ENCODE results near the gene LANCL2.
"Not testable (repeated sequence)": the region's sequence is repeated elsewhere in the genome, so short reads cannot be mapped to it uniquely, and the experiment has no call there.

The LANCL2 gene

GRCh38 chr7:55415173-55415778 lies 50.1 kb downstream of the LANCL2 start:
- H3K9ac ChIP-seq (ENCODE audit: low read length) = no peak overlapping the region
- no peak overlapping the region for H2AFZ ChIP-seq (ENCODE audit: low read depth, low read length, severe bottlenecking)
- no peak overlapping the region for H3K4me3 ChIP-seq (ENCODE audit: insufficient read depth, low read length, poor library complexity, severe bottlenecking)
- no peaks in the 10 kb centered on the region for H3K9me2 ChIP-seq (replicated peaks; ENCODE audit: insufficient read depth, low read length)
- no peaks in the 10 kb centered on the region for H4K20me1 ChIP-seq (ENCODE audit: low read depth, low read length)
- H3K9me3 ChIP-seq (ENCODE audit: insufficient read depth, low read length) = no peaks in the 10 kb centered on the region
- H3K27ac ChIP-seq (ENCODE audit: low read depth, low read length) = no peak overlapping the region
- no peaks in the 10 kb centered on the region for H3K79me2 ChIP-seq (ENCODE audit: insufficient read depth, low read length)
- H3K4me2 ChIP-seq (ENCODE audit: low read depth, low read length, poor library complexity, severe bottlenecking) = no peak overlapping the region
- no peak for TF ChIP-seq EZH2phosphoT487 (conservative IDR thresholded peaks at IDR 0.05; ENCODE audit: low read length)
- TF ChIP-seq, protein P1, sequence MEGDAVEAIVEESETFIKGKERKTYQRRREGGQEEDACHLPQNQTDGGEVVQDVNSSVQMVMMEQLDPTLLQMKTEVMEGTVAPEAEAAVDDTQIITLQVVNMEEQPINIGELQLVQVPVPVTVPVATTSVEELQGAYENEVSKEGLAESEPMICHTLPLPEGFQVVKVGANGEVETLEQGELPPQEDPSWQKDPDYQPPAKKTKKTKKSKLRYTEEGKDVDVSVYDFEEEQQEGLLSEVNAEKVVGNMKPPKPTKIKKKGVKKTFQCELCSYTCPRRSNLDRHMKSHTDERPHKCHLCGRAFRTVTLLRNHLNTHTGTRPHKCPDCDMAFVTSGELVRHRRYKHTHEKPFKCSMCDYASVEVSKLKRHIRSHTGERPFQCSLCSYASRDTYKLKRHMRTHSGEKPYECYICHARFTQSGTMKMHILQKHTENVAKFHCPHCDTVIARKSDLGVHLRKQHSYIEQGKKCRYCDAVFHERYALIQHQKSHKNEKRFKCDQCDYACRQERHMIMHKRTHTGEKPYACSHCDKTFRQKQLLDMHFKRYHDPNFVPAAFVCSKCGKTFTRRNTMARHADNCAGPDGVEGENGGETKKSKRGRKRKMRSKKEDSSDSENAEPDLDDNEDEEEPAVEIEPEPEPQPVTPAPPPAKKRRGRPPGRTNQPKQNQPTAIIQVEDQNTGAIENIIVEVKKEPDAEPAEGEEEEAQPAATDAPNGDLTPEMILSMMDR (IDR thresholded peaks at IDR 0.05; ENCODE audit: insufficient read depth, low read length, poor library complexity, severe bottlenecking) = peak; percentile 80
- no peaks in the 10 kb centered on the region for H3K36me3 ChIP-seq (ENCODE audit: low read length)
- H3F3A ChIP-seq (ENCODE audit: insufficient read depth) = no peaks in the 10 kb centered on the region
- no peaks in the 10 kb centered on the region for H3K27me3 ChIP-seq (ENCODE audit: low read length)

GRCh38 chr7:55417456-55417855 lies 52.3 kb downstream of the LANCL2 start:
- H3K9me2 ChIP-seq (replicated peaks; ENCODE audit: insufficient read depth, low read length); H3K4me3 ChIP-seq (ENCODE audit: insufficient read depth, low read length, poor library complexity, severe bottlenecking); H3K36me3 ChIP-seq (ENCODE audit: low read length); H3F3A ChIP-seq (ENCODE audit: insufficient read depth); H3K27me3 ChIP-seq (ENCODE audit: low read length); H3K79me2 ChIP-seq (ENCODE audit: insufficient read depth, low read length); H4K20me1 ChIP-seq (ENCODE audit: low read depth, low read length); H2AFZ ChIP-seq (ENCODE audit: low read depth, low read length, severe bottlenecking); H3K27ac ChIP-seq (ENCODE audit: low read depth, low read length); H3K9me3 ChIP-seq (ENCODE audit: insufficient read depth, low read length); H3K4me2 ChIP-seq (ENCODE audit: low read depth, low read length, poor library complexity, severe bottlenecking); H3K9ac ChIP-seq (ENCODE audit: low read length): not testable (repeated sequence)

GRCh38 chr7:55420530-55420929 lies 55.4 kb downstream of the LANCL2 start:
- Histone ChIP-seq H3K27me3 (ENCODE audit: low read length) (no peaks in the 10 kb centered on the region), H3K9ac (ENCODE audit: low read length) (no peak overlapping the region), H3F3A (ENCODE audit: insufficient read depth) (no peaks in the 10 kb centered on the region), H4K20me1 (ENCODE audit: low read depth, low read length) (no peaks in the 10 kb centered on the region; the same call in 1 of the 2 replicates), H3K9me2 (replicated peaks; ENCODE audit: insufficient read depth, low read length) (no peaks in the 10 kb centered on the region), H3K9me3 (ENCODE audit: insufficient read depth, low read length) (no peaks in the 10 kb centered on the region), H3K79me2 (ENCODE audit: insufficient read depth, low read length) (no peaks in the 10 kb centered on the region), H3K4me2 (ENCODE audit: low read depth, low read length, poor library complexity, severe bottlenecking) (no peak overlapping the region), H2AFZ (ENCODE audit: low read depth, low read length, severe bottlenecking) (no peak overlapping the region), H3K4me3 (ENCODE audit: insufficient read depth, low read length, poor library complexity, severe bottlenecking) (no peak overlapping the region), H3K36me3 (ENCODE audit: low read length) (no peaks in the 10 kb centered on the region), H3K27ac (ENCODE audit: low read depth, low read length) (no peak overlapping the region)
- TF ChIP-seq, protein P1 (IDR thresholded peaks at IDR 0.05; ENCODE audit: insufficient read depth, low read length, poor library complexity, severe bottlenecking) = no peak
- no peak for TF ChIP-seq EZH2phosphoT487 (conservative IDR thresholded peaks at IDR 0.05; ENCODE audit: low read length)

- H3K4me3 ChIP-seq (ENCODE audit: insufficient read depth, low read length, poor library complexity, severe bottlenecking) = no peak overlapping the region
- H3K9me2 ChIP-seq (replicated peaks; ENCODE audit: insufficient read depth, low read length) = no peaks in the 10 kb centered on the region
- no peaks in the 10 kb centered on the region; the same call in 1 of the 2 replicates for H4K20me1 ChIP-seq (ENCODE audit: low read depth, low read length)
- H2AFZ ChIP-seq (ENCODE audit: low read depth, low read length, severe bottlenecking) = no peak overlapping the region
- H3K27ac ChIP-seq (ENCODE audit: low read depth, low read length) = no peak overlapping the region
- H3K9ac ChIP-seq (ENCODE audit: low read length) = no peak overlapping the region
- H3K79me2 ChIP-seq (ENCODE audit: insufficient read depth, low read length) = no peaks in the 10 kb centered on the region
- H3K27me3 ChIP-seq (ENCODE audit: low read length) = no peaks in the 10 kb centered on the region
- H3K4me2 ChIP-seq (ENCODE audit: low read depth, low read length, poor library complexity, severe bottlenecking) = no peak overlapping the region
- H3K36me3 ChIP-seq (ENCODE audit: low read length) = no peaks in the 10 kb centered on the region
- no peaks in the 10 kb centered on the region for H3K9me3 ChIP-seq (ENCODE audit: insufficient read depth, low read length)
- H3F3A ChIP-seq (ENCODE audit: insufficient read depth) = no peaks in the 10 kb centered on the region
- TF ChIP-seq EZH2phosphoT487 (conservative IDR thresholded peaks at IDR 0.05; ENCODE audit: low read length) = no peak
Observed at GRCh38 chr7:55423277-55423711, 58.2 kb downstream of the LANCL2 start.

All from SU-DHL-6 (cell line).